ENCODE results near the gene C19orf12.

- TF ChIP-seq POLR2AphosphoS5 (IDR thresholded peaks at IDR 0.05; ENCODE audit: borderline replicate concordance, low read depth, low read length) (no peak), EZH2 (IDR thresholded peaks at IDR 0.05) (no peak)
These were observed 17.4 kb downstream of the C19orf12 start for GRCh38 chr19:29697523-29698261.
